Measurements from ENCODE around the gene SLC25A4.
"Not testable (repeated sequence)": the region's sequence is repeated elsewhere in the genome, so short reads cannot be mapped to it uniquely, and the experiment has no call there.

Gene SLC25A4

DNA sequence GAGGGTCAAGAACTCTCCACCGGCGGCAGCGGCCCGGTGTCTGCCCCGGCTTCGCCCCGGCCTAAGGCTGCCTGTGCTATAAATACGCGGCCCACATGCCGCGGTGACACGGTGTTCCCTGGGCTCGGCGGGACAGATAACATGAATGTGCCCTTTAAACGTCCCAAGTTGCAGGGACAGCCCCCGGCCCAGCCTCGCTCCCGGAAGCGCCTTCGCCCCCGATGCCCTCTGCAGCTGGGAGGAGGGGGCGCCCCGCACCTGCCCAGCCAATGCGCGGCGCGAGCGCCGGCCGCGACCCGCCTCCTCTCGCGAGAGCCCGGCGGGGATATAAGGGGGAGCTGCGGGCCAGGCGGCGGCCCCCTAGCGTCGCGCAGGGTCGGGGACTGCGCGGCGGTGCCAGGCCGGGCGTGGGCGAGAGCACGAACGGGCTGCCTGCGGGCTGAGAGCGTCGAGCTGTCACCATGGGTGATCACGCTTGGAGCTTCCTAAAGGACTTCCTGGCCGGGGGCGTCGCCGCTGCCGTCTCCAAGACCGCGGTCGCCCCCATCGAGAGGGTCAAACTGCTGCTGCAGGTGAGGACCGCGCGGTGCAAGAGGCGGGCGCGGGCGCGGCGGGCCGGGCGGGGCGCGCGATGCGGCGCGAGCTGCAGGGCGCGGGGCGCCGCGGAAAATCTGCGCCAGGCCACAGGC is at the start of gene SLC25A4:
SLC25A4 (plus strand) TSS at position 355 of the 689 bp plus-strand sequence; CDS start at position 462, 107 bp downstream.
- DNase-seq (ENCODE audit: low read depth), result no peak

DNA sequence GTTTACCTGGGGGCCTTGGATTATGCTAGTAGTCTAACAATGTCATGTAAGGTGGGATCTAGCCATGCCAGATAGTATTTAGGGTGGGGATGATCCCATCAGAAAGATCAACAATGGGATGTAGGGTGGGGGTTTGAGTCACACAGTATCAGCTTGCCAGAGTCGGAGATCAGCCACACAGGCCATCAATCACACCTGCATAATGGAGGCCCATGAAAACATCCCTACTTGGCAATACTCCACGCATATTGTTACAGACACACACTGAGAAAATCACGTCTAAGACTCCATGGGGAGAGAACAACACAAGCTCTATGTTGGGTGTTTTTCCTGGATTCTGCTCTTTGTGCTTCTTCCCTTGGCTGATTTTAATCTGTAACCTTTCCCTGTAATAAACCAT is 49.5 kb upstream of the SLC25A4 start:
- DNase-seq (ENCODE audit: low read depth), result no peak

- DNase-seq (ENCODE audit: low read depth), result peak; percentile 9
These were observed 46.9 kb upstream of the SLC25A4 start for GRCh38 chr4:185096032-185096653.

DNA sequence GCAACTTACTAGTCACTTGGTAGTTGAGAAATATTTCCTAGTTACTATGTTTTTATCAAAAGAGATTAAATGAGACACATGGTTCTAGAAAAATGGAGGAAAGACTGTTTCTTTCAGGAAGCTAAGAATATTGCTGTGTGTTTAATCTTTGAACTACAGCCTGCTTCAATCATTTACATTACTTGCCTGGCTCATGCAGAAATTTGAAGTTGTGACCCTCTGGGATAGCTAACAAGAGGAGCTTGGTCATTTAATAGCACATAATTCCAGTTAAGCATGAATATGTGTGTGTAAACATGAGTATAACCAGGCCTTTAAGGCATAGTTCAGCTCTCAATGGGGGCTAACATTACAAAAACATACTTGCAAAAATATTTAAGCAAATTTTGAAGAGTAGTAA is 44.6 kb upstream of the SLC25A4 start:
- no peak for DNase-seq (ENCODE audit: low read depth)

DNA sequence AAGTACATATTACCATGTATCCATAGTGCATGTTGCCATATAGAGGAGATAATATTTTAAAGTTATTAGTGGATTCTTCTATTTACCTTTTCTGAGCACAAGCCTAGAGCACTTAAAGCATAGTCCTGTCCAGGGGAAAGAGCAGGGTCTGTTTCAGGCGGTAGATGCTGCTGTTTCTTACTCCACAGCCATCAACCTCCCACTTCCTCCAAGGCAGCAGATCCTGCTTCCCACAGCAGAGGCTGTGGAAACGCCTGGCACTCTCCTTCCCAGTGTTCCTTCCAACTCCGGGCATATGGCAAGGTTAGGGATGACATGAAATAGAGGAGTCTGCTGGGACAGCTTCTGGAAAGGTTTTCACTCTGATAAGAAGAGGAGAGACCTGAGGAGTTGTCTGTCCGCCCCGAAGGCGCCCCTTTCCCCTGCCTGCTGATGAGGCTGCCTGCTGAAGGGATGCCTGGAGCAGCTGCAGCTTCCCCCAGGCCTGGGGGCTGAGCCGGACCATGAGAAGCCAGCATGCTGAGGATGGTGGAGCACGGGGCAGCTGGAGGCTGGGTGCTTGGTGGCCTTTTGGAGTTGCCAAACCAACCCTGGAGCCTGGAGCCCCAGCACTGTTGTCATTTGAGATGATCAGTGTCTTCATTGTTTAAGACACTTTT is 43.9 kb upstream of the SLC25A4 start:
- no peak for DNase-seq (ENCODE audit: low read depth)

DNA sequence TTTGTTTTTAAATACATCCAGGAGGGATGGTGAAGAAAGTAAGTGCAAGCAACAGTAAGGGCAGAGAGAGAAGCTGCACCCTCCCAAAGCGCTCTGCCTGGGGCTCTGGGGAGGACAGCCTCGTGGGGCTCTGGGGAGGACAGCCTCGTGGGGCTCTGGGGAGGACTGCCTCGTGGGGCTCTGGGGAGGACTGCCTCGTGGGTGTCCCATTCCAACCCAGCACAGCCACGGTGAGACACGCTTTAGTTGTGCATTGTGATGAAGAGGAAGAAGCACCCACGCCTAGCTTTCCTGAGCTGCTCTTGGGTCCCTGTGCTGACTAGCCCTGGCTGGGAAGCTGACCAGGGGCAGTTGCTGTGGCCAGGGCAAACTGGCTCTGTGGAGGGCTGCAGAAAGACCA is 43.1 kb upstream of the SLC25A4 start:
- no peak for DNase-seq (ENCODE audit: low read depth)

- no peak for DNase-seq (ENCODE audit: low read depth)
These were observed 42.6 kb upstream of the SLC25A4 start for GRCh38 chr4:185100423-185100822.

- DNase-seq (ENCODE audit: low read depth), result no peak
These were observed 41.6 kb upstream of the SLC25A4 start for GRCh38 chr4:185101354-185101890.

GRCh38 chr4:185104733-185105132 is 38.3 kb upstream of the SLC25A4 start:
- DNase-seq (ENCODE audit: low read depth), result no peak

- DNase-seq (ENCODE audit: low read depth), result no peak
These were observed 36.7 kb upstream of the SLC25A4 start for GRCh38 chr4:185106353-185106752.

DNA sequence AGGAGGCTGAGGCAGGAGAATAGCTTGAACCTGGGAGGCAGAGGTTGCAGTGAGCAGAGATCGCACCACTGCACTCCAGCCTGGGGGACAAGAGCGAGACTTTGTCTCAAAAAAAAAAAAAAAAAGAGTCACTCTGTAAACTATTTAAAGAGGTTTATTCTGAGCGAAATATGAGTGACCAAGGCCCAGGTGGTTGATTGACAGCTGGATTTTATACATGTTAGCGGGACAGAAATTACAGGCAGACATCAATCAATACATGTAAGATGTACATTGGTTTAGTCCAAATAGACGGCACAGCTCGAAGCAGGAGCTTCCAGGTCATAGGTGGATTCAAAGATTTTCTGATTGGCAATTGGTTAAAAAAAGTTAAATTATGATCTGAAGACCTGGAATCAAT is 35.5 kb upstream of the SLC25A4 start:
- DNase-seq (ENCODE audit: low read depth), result not testable (repeated sequence)

DNA sequence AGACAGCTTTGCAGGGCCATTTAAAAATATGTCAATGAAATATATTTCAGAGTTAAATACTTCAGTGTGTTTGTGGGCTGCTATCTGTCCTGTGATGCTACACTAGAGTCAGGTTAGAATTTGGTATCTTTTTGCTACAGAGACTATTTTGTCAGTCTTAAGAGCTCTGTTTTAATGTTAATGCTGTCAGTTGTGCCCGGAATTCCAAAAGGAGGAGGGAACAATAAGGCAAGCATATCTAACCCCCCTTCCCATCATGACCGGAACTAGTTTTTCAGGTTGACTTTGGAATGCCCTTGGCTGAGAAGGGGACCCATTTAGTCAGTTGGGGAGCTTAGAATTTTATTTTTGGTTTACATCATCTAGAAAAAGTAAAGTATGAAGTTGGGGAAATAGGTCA is 34.9 kb upstream of the SLC25A4 start:
- DNase-seq (ENCODE audit: low read depth), result no peak

DNA sequence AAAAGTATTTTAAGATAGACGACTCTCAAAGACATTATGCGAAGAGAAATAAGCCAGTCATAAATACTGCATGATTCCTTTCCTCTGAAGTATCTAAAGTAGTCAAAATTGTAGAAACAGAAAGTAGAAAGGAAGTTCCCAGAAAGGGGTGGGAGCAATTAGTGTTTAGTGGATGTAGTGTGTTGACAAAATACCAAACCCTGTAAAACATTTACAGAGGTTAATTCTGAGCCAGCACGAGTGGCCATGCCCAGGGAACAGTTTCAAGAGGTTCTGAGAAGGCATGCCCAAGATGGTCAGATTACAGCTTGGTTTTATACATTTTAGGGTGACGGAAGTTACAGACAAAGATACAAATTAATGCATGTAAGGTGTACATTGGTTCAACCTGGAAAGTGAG is 34.4 kb upstream of the SLC25A4 start:
- no peak for DNase-seq (ENCODE audit: low read depth)

DNA sequence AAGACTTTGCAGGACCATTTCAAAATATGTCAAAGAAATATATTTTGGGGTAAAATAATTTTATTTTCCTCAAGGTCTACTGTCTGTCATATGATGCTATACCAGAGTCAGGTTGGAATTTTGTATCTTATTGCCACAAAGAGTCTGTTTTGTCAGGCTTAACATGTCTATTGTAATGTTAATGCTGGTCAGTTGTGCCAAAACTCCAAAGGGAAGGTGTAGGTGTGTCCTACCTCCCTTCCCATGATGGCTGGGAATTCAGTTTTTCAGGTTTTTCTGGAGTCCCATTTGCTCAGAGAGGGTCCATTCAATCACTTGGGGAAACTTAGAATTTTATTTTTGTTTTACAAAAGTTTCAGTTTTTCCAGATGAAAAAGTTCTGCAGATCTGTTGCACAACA is 33.3 kb upstream of the SLC25A4 start:
- no peak for DNase-seq (ENCODE audit: low read depth)

GRCh38 chr4:185110375-185110823 is 32.7 kb upstream of the SLC25A4 start:
- DNase-seq (ENCODE audit: low read depth), result no peak

GRCh38 chr4:185112104-185112503 is 31.0 kb upstream of the SLC25A4 start:
- peak; percentile 93 for DNase-seq (ENCODE audit: low read depth)

GRCh38 chr4:185113340-185113739 is 29.7 kb upstream of the SLC25A4 start:
- no peak for DNase-seq (ENCODE audit: low read depth)

- peak; percentile 83 for DNase-seq (ENCODE audit: low read depth)
These were observed 27.2 kb upstream of the SLC25A4 start for GRCh38 chr4:185115827-185116232.

GRCh38 chr4:185117300-185117934 is 25.6 kb upstream of the SLC25A4 start:
- DNase-seq (ENCODE audit: low read depth), result no peak

DNA sequence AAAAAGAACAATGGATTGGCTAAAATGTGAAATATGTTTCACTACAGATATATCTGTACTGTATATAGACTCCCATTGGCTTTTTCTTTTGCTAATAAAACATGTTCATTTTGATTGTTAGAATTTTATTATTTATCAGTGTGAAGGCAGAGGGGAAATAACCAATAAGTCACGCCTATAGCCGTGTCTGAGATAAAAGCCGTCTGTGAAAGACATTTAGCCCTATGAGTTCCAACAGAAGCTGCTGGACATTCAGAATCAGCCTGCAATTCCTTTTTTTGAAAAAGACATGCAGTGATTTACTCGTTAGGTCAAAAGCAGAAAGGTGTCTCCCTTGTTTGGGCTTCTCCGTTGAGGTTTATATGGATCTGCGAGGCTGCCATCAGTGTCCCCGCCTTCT is 24.2 kb upstream of the SLC25A4 start:
- no peak for DNase-seq (ENCODE audit: low read depth)

GRCh38 chr4:185119467-185119866 is 23.6 kb upstream of the SLC25A4 start:
- not testable (repeated sequence) for DNase-seq (ENCODE audit: low read depth)

DNA sequence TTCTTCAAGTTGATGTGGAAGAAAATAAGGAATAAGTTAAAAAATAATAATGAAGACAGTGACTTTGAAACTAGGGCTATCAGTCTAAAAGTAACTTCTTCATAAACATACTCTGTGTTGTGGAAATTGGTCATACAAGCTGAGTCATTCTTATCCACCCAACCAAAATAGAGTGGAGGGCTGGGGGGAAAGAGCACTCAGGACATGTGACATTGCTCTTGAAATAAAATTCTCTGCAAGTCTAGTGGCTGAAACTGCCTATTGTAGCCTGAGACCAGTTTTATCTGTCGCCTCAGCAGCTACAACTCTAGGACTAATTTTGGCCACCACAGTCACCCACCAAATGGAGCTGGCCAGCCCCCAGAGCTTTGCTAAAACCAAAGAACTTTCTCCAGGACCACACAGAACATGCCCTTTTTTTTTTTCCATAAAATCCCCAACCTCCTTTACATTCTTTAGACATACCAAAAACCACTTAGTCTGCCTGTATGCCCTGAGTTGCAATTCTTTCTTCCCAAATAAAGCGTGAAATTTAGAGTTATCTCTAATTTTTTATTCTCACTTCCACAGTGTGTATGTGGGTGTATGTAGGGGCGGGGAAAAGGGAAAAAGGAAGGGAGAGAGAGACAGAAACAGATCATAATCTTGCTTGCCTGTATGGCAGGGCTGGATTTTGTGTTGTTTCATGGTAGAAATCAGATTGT is 23.0 kb upstream of the SLC25A4 start:
- DNase-seq (ENCODE audit: low read depth), result no peak

Measured in non-pigmented ciliary epithelial cell (primary cell).